ENCODE measurements around the gene CD244. TPM values are rescaled to one million over a fixed set of nuclear protein-coding genes. Genes with fewer than 3 reads are reported as not detected.
"Not testable (repeated sequence)": the region's sequence is repeated elsewhere in the genome, so short reads cannot be mapped to it uniquely, and the experiment has no call there.

The CD244 gene
- total RNA-seq, 1 donor from 2014 or later = not detected

GRCh38 chr1:160883581-160884513, 21.2 kb upstream of the CD244 start:
- no peaks in the 10 kb centered on the region for H3K4me1 Mint-ChIP-seq (ENCODE audit: low read depth)
- no peak overlapping the region for H3K4me3 Mint-ChIP-seq (ENCODE audit: unreplicated experiment)
- H3K36me3 Mint-ChIP-seq (ENCODE audit: low read depth) = no peaks in the 10 kb centered on the region
- no peak overlapping the region for H3K27ac Mint-ChIP-seq (ENCODE audit: unreplicated experiment)
- no peak for DNase-seq (ENCODE audit: low spot score)
- no peak for TF ChIP-seq CTCF (IDR thresholded peaks at IDR 0.05)
- H3K9me3 Mint-ChIP-seq (ENCODE audit: low read depth) = no peaks in the 10 kb centered on the region
- peaks cover 3% of the 10 kb centered on the region for H3K27me3 Mint-ChIP-seq (ENCODE audit: low read depth)

GRCh38 chr1:160882582-160882981, 19.9 kb upstream of the CD244 start:
- Mint-ChIP-seq H3K4me1 (ENCODE audit: low read depth) (no peaks in the 10 kb centered on the region), H3K36me3 (ENCODE audit: low read depth) (no peaks in the 10 kb centered on the region), H3K27me3 (ENCODE audit: low read depth) (peaks cover 3% of the 10 kb centered on the region), H3K27ac (ENCODE audit: unreplicated experiment) (no peak overlapping the region), H3K9me3 (ENCODE audit: low read depth) (no peaks in the 10 kb centered on the region), H3K4me3 (ENCODE audit: unreplicated experiment) (no peak overlapping the region)
- DNase-seq (ENCODE audit: low spot score) = no peak
- TF ChIP-seq CTCF (IDR thresholded peaks at IDR 0.05) = no peak

GRCh38 chr1:160881264-160881663, 18.6 kb upstream of the CD244 start:
- not testable (repeated sequence) for H3K4me3 Mint-ChIP-seq (ENCODE audit: unreplicated experiment); DNase-seq (ENCODE audit: low spot score); H3K4me1 Mint-ChIP-seq (ENCODE audit: low read depth); H3K27me3 Mint-ChIP-seq (ENCODE audit: low read depth); H3K27ac Mint-ChIP-seq (ENCODE audit: unreplicated experiment); H3K36me3 Mint-ChIP-seq (ENCODE audit: low read depth); H3K9me3 Mint-ChIP-seq (ENCODE audit: low read depth)

- Mint-ChIP-seq H3K4me1 (ENCODE audit: low read depth) (no peaks in the 10 kb centered on the region), H3K36me3 (ENCODE audit: low read depth) (no peaks in the 10 kb centered on the region)
These were observed 17.5 kb upstream of the CD244 start for GRCh38 chr1:160880216-160880615.

GRCh38 chr1:160879056-160879455, 16.4 kb upstream of the CD244 start:
- H3K9me3 Mint-ChIP-seq (ENCODE audit: low read depth) = peaks cover 2% of the 10 kb centered on the region
- no peaks in the 10 kb centered on the region for H3K4me1 Mint-ChIP-seq (ENCODE audit: low read depth)
- H3K27ac Mint-ChIP-seq (ENCODE audit: unreplicated experiment) = no peak overlapping the region
- no peak for DNase-seq (ENCODE audit: low spot score)
- no peaks in the 10 kb centered on the region for H3K27me3 Mint-ChIP-seq (ENCODE audit: low read depth)
- no peaks in the 10 kb centered on the region for H3K36me3 Mint-ChIP-seq (ENCODE audit: low read depth)
- no peak overlapping the region for H3K4me3 Mint-ChIP-seq (ENCODE audit: unreplicated experiment)
- TF ChIP-seq CTCF (IDR thresholded peaks at IDR 0.05) = no peak

More at GRCh38 chr1:160880216-160880615, 17.5 kb upstream of the CD244 start:
- H3K27me3 Mint-ChIP-seq (ENCODE audit: low read depth) = no peaks in the 10 kb centered on the region
- H3K4me3 Mint-ChIP-seq (ENCODE audit: unreplicated experiment) = no peak overlapping the region
- TF ChIP-seq CTCF (IDR thresholded peaks at IDR 0.05) = no peak
- H3K9me3 Mint-ChIP-seq (ENCODE audit: low read depth) = peaks cover 2% of the 10 kb centered on the region
- no peak overlapping the region for H3K27ac Mint-ChIP-seq (ENCODE audit: unreplicated experiment)
- DNase-seq (ENCODE audit: low spot score) = no peak

GRCh38 chr1:160877221-160877620, 14.5 kb upstream of the CD244 start:
- H3K27ac Mint-ChIP-seq (ENCODE audit: unreplicated experiment) = no peak overlapping the region
- TF ChIP-seq CTCF (IDR thresholded peaks at IDR 0.05) = no peak
- H3K9me3 Mint-ChIP-seq (ENCODE audit: low read depth) = peaks cover 2% of the 10 kb centered on the region

More at GRCh38 chr1:160877221-160877620, 14.5 kb upstream of the CD244 start:
- no peaks in the 10 kb centered on the region for H3K4me1 Mint-ChIP-seq (ENCODE audit: low read depth)
- H3K27me3 Mint-ChIP-seq (ENCODE audit: low read depth) = no peaks in the 10 kb centered on the region
- DNase-seq (ENCODE audit: low spot score) = no peak
- H3K36me3 Mint-ChIP-seq (ENCODE audit: low read depth) = no peaks in the 10 kb centered on the region
- no peak overlapping the region for H3K4me3 Mint-ChIP-seq (ENCODE audit: unreplicated experiment)

Data from chondrocyte (in vitro differentiated cells).